Measurements from ENCODE around the gene SLC37A2. TPM values are rescaled to one million over a fixed set of nuclear protein-coding genes. Genes with fewer than 3 reads are reported as not detected.
"Not testable (repeated sequence)": the region's sequence is repeated elsewhere in the genome, so short reads cannot be mapped to it uniquely, and the experiment has no call there.

Gene SLC37A2
- total RNA-seq (1 to 10 TPM in 3 of 5 donors, under 1 TPM in 2; 0.14 to 1.5 (median 1.1) TPM), total RNA-seq (0.04 to 52.3 (median 0.41) reads per million in 29 experiments)
- 0.83 TPM for total RNA-seq (2013)

DNA sequence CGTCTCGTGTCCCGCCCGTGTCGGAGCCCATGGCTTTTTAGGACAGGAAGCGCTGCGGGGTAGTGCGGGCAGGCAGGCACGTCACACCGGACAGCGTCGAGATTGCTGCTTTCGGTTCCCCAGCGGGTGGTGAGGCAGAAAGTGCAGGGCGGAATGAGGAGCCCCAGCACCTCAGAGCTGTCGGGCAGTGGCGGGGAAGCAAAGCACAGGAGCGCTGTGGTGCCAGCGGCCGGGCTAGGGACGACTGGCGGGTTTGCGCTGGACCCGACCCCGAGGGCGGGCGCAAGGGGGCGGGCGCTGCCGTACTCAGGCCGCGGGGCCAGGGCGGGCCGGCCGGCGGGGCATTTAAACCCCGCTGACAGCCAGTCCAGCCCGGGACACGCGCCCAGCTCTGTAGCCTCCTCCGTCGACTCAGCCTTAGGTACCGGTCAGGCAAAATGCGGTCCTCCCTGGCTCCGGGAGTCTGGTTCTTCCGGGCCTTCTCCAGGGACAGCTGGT is at the start of gene SLC37A2:
Gene SLC37A2 (plus strand): TSS at position 375 of the 498 bp plus-strand sequence. CDS start 63 bp downstream, at position 438.
- H3K27me3 ChIP-seq (replicated peaks in 1 of 2; ENCODE audit: control insufficient read depth in 2 of 2, extremely low read depth in 1 of 2, insufficient read depth in 2 of 2, low read length in 1 of 2): peaks cover 6 to 22% of the 10 kb centered on the region in 2 experiments
- peak within 1 kb of the TSS; percentile 64 to 65 for H3K4me3 ChIP-seq (ENCODE audit: control insufficient read depth in 1 of 2, extremely low read depth in 1 of 2, low read length in 1 of 2)
- H3K27ac ChIP-seq (ENCODE audit: low read length): no peak within 1 kb of the TSS
- ChIA-PET CTCF (no interaction called here), POLR2A (no interaction called here)
- peak; percentile 54 to 79 (median 77) for ATAC-seq (replicated peaks in 1 of 4)
- Mint-ChIP-seq H3K4me3 (peak within 1 kb of the TSS; percentile 81 to 84 (median 82)), H3K4me1 (peaks cover 5 to 15% (median 7%) of the 10 kb centered on the region in 3 donors), H3K27me3 (peaks cover 36 to 45% of the 10 kb centered on the region in 2 donors), H3K27ac (no peak within 1 kb of the TSS), H3K36me3 (no peaks in the 10 kb centered on the region), H3K9me3 (no peaks in the 10 kb centered on the region)
- H3K4me1 ChIP-seq (ENCODE audit: control insufficient read depth in 1 of 2, extremely low read depth in 1 of 2, insufficient read depth in 2 of 2, low read length in 2 of 2): peaks cover 0 to 16% of the 10 kb centered on the region in 2 experiments
- H3K36me3 ChIP-seq (ENCODE audit: control insufficient read depth in 2 of 2, extremely low read depth in 1 of 2, insufficient read depth in 1 of 2, low read length in 1 of 2): no peaks in the 10 kb centered on the region
- WGBS (ENCODE audit: insufficient coverage): under 1% methylated on average over 46 of the region's 46 CpGs
- DNase-seq: peak in 30 of 35 experiments; percentile 9 to 61 (median 23)
- no peaks in the 10 kb centered on the region for H3K9me3 ChIP-seq

DNA sequence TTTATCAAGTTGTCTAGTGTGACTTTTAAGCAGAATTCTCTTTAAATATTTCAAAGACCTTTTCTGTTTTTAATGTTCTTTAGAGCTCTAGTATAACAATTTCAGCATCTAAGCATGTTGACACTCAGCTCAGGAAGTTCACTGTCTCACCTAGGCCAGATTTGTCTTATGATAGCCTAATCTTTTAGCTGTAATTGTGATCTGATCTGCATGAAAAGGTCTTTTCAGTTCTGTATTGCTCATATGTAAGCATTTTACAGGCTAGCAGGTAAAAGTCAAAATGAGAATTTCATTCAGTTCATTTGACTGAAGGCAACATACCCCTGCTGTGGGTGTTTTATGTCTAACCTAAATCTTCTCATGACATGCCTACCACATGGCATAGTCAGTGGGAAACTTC is 46.7 kb upstream of the SLC37A2 start:
- CTCF ChIA-PET: no interaction called here
- no peaks in the 10 kb centered on the region for H3K27me3 Mint-ChIP-seq
- Histone ChIP-seq H3K4me1 (ENCODE audit: control insufficient read depth in 1 of 2, extremely low read depth in 1 of 2, insufficient read depth in 2 of 2, low read length in 2 of 2) (peaks cover 0 to 9% of the 10 kb centered on the region in 2 experiments), H3K27ac (ENCODE audit: low read length) (no peak overlapping the region), H3K27me3 (replicated peaks in 1 of 2; ENCODE audit: control insufficient read depth in 2 of 2, extremely low read depth in 1 of 2, insufficient read depth in 2 of 2, low read length in 1 of 2) (no peaks in the 10 kb centered on the region), H3K36me3 (ENCODE audit: control insufficient read depth in 2 of 2, extremely low read depth in 1 of 2, insufficient read depth in 1 of 2, low read length in 1 of 2) (no peaks in the 10 kb centered on the region), H3K4me3 (ENCODE audit: control insufficient read depth in 1 of 2, extremely low read depth in 1 of 2, low read length in 1 of 2) (no peak overlapping the region), H3K9me3 (peaks cover 2% of the 10 kb centered on the region)
- H3K9me3 Mint-ChIP-seq: peaks cover 0 to 9% (median 2%) of the 10 kb centered on the region in 3 donors
- peaks cover 0 to 1% (median 0%) of the 10 kb centered on the region in 3 donors for H3K4me1 Mint-ChIP-seq
- H3K36me3 Mint-ChIP-seq: peaks cover 21% of the 10 kb centered on the region
- ATAC-seq (replicated peaks in 1 of 4): no peak
- POLR2A ChIA-PET: interaction anchor here in 1 of 2 donors (0.6 kb wide), 1 partner anchor 10 kb away, joined by 6 read pairs; no protein-coding TSS in a partner anchor
- DNase-seq: no peak
- no peak overlapping the region for H3K27ac Mint-ChIP-seq
- no peak overlapping the region for H3K4me3 Mint-ChIP-seq

DNA sequence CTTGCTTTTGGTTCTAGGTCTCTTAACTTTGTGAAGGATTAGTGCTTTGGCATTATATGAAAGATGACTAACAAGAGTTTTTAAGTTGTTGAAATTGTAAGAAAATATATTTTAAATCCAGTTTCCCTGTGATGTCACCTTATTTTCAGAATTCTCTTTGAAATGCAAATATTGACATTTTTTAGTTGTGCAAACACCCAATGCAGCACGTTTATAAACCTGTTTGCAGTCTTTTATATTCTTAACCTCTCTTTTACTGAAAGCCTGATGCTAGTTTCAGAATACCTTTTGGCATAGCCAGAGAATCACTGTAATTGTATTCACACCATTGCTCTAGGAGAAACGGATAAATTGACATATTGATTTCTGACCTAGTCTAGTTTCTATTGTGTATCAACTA is 42.8 kb upstream of the SLC37A2 start:
- no peaks in the 10 kb centered on the region for H3K9me3 Mint-ChIP-seq

DNA sequence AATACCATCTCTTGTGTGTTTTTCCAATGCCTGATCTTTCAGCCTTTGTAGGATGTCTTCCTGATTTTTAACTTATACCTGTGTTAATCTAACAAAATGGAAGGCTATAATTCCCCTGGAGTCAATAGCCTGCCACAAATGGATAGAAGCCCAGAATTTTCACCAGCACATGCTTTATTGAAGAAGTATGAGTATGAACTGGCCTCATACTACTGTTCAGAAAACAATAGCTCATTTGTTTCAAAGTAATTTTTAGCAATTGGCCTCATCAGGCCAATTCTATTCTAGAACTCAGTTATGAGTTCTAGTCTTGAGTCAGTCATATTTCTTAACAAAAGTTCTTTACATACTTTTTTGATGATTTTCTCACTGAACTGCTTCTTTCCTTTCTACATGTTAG is 40.6 kb upstream of the SLC37A2 start:
- no peaks in the 10 kb centered on the region for H3K9me3 Mint-ChIP-seq
- no peaks in the 10 kb centered on the region for H3K4me1 Mint-ChIP-seq
- H3K4me1 ChIP-seq (ENCODE audit: control insufficient read depth in 1 of 2, extremely low read depth in 1 of 2, insufficient read depth in 2 of 2, low read length in 2 of 2): no peaks in the 10 kb centered on the region
- no peak overlapping the region for H3K27ac Mint-ChIP-seq
- no peak overlapping the region for H3K27ac ChIP-seq (ENCODE audit: low read length)
- ATAC-seq (replicated peaks in 1 of 4) (no peak), DNase-seq (no peak)
- no peaks in the 10 kb centered on the region for H3K27me3 Mint-ChIP-seq
- H3K36me3 ChIP-seq (ENCODE audit: control insufficient read depth in 2 of 2, extremely low read depth in 1 of 2, insufficient read depth in 1 of 2, low read length in 1 of 2): no peaks in the 10 kb centered on the region
- no peaks in the 10 kb centered on the region for H3K9me3 ChIP-seq
- no peak overlapping the region for H3K4me3 Mint-ChIP-seq
- POLR2A ChIA-PET: no interaction called here
- H3K27me3 ChIP-seq (replicated peaks in 1 of 2; ENCODE audit: control insufficient read depth in 2 of 2, extremely low read depth in 1 of 2, insufficient read depth in 2 of 2, low read length in 1 of 2): peaks cover 0 to 3% of the 10 kb centered on the region in 2 experiments
- H3K4me3 ChIP-seq (ENCODE audit: control insufficient read depth in 1 of 2, extremely low read depth in 1 of 2, low read length in 1 of 2): no peak overlapping the region
- peaks cover 3% of the 10 kb centered on the region for H3K36me3 Mint-ChIP-seq
- CTCF ChIA-PET: no interaction called here

More for the DNA sequence above, 42.8 kb upstream of the SLC37A2 start:
- POLR2A ChIA-PET: no interaction called here
- 100% methylated on average over 1 of the region's 2 CpGs for WGBS (ENCODE audit: insufficient coverage)
- Mint-ChIP-seq H3K27me3 (no peaks in the 10 kb centered on the region), H3K4me3 (no peak overlapping the region), H3K4me1 (peaks cover 0 to 1% (median 0%) of the 10 kb centered on the region in 3 donors), H3K36me3 (peaks cover 3% of the 10 kb centered on the region), H3K27ac (no peak overlapping the region)
- CTCF ChIA-PET: no interaction called here
- Histone ChIP-seq H3K36me3 (ENCODE audit: control insufficient read depth in 2 of 2, extremely low read depth in 1 of 2, insufficient read depth in 1 of 2, low read length in 1 of 2) (no peaks in the 10 kb centered on the region), H3K4me1 (ENCODE audit: control insufficient read depth in 1 of 2, extremely low read depth in 1 of 2, insufficient read depth in 2 of 2, low read length in 2 of 2) (peaks cover 0 to 9% of the 10 kb centered on the region in 2 experiments), H3K27me3 (replicated peaks in 1 of 2; ENCODE audit: control insufficient read depth in 2 of 2, extremely low read depth in 1 of 2, insufficient read depth in 2 of 2, low read length in 1 of 2) (no peaks in the 10 kb centered on the region), H3K4me3 (ENCODE audit: control insufficient read depth in 1 of 2, extremely low read depth in 1 of 2, low read length in 1 of 2) (no peak overlapping the region), H3K9me3 (no peaks in the 10 kb centered on the region), H3K27ac (ENCODE audit: low read length) (no peak overlapping the region)
- ATAC-seq (replicated peaks in 1 of 4) (no peak), DNase-seq (no peak)

DNA sequence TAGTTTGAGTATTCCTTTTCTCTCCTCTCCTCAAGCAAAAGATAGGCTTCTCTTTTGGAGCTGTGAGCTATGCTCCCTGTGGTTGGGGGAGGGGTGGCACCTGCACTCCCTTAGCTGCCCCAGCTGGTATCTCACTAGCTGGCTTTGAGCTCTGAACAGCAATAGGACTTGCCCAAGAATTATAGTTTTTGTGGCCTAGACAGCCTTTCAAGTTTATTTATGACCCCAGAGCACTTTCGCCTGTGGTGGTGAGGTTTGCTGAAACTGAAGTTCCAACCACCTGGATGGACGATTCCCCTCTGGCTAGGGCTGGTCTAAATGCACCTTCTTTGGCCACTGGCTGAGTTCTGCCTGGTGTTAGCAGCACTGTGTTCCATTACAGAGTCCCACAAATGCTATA is 37.1 kb upstream of the SLC37A2 start:
- Mint-ChIP-seq H3K36me3 (peaks cover 21% of the 10 kb centered on the region), H3K27me3 (no peaks in the 10 kb centered on the region), H3K27ac (no peak overlapping the region), H3K4me1 (no peaks in the 10 kb centered on the region), H3K4me3 (no peak overlapping the region), H3K9me3 (peaks cover 0 to 6% (median 5%) of the 10 kb centered on the region in 3 donors)
- ChIA-PET CTCF (no interaction called here), POLR2A (no interaction called here)
- Histone ChIP-seq H3K9me3 (no peaks in the 10 kb centered on the region), H3K4me3 (ENCODE audit: control insufficient read depth in 1 of 2, extremely low read depth in 1 of 2, low read length in 1 of 2) (no peak overlapping the region), H3K27me3 (replicated peaks in 1 of 2; ENCODE audit: control insufficient read depth in 2 of 2, extremely low read depth in 1 of 2, insufficient read depth in 2 of 2, low read length in 1 of 2) (peaks cover 0 to 3% of the 10 kb centered on the region in 2 experiments), H3K27ac (ENCODE audit: low read length) (no peak overlapping the region), H3K36me3 (ENCODE audit: control insufficient read depth in 2 of 2, extremely low read depth in 1 of 2, insufficient read depth in 1 of 2, low read length in 1 of 2) (no peaks in the 10 kb centered on the region), H3K4me1 (ENCODE audit: control insufficient read depth in 1 of 2, extremely low read depth in 1 of 2, insufficient read depth in 2 of 2, low read length in 2 of 2) (no peaks in the 10 kb centered on the region)
- ATAC-seq (replicated peaks in 1 of 4) (no peak), DNase-seq (no peak)
- 86% methylated on average over 1 of the region's 2 CpGs for WGBS (ENCODE audit: insufficient coverage)

DNA sequence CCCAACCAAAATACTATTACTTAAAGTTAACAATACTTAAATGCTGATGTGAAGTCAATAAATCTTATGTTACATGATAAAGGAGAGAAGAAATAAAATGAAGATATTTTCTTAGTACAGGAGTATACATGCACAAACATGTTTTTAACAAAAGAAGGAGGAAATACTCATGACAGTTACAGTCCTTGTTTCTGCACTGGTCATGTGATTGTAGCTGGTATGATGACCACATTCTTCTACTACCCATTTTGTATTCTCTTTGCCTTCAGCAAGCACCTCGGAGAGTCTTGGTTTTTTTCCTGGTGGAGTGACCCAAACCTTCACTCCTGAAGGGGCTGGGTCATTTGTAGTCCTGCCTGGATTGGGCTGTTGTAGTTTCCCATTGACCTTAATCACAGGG is 33.7 kb upstream of the SLC37A2 start:
- H3K9me3 ChIP-seq; H3K4me1 ChIP-seq (ENCODE audit: control insufficient read depth in 1 of 2, extremely low read depth in 1 of 2, insufficient read depth in 2 of 2, low read length in 2 of 2); POLR2A ChIA-PET; H3K36me3 ChIP-seq (ENCODE audit: control insufficient read depth in 2 of 2, extremely low read depth in 1 of 2, insufficient read depth in 1 of 2, low read length in 1 of 2); H3K4me3 Mint-ChIP-seq; H3K4me3 ChIP-seq (ENCODE audit: control insufficient read depth in 1 of 2, extremely low read depth in 1 of 2, low read length in 1 of 2); H3K27me3 Mint-ChIP-seq; H3K27ac ChIP-seq (ENCODE audit: low read length); H3K4me1 Mint-ChIP-seq; H3K27ac Mint-ChIP-seq; H3K27me3 ChIP-seq (replicated peaks in 1 of 2; ENCODE audit: control insufficient read depth in 2 of 2, extremely low read depth in 1 of 2, insufficient read depth in 2 of 2, low read length in 1 of 2); ATAC-seq (replicated peaks in 1 of 4); DNase-seq: not testable (repeated sequence)
- 80% methylated on average over 1 of the region's 1 CpG for WGBS (ENCODE audit: insufficient coverage)
- Mint-ChIP-seq H3K36me3 (peaks cover 48% of the 10 kb centered on the region), H3K9me3 (peaks cover 10 to 14% (median 12%) of the 10 kb centered on the region in 3 donors)
- CTCF ChIA-PET: interaction anchor here in 1 of 2 donors (0.6 kb wide), 1 partner anchor 695 kb away, joined by 3 read pairs; no protein-coding TSS in a partner anchor

Measured in T-cell (primary cell).